Measurements from ENCODE around the gene SLC17A5.
A peak's percentile ranks its signal among the peaks of the same experiment; 100 is the strongest.
"Not testable (repeated sequence)": the region's sequence is repeated elsewhere in the genome, so short reads cannot be mapped to it uniquely, and the experiment has no call there.

The SLC17A5 gene

DNA sequence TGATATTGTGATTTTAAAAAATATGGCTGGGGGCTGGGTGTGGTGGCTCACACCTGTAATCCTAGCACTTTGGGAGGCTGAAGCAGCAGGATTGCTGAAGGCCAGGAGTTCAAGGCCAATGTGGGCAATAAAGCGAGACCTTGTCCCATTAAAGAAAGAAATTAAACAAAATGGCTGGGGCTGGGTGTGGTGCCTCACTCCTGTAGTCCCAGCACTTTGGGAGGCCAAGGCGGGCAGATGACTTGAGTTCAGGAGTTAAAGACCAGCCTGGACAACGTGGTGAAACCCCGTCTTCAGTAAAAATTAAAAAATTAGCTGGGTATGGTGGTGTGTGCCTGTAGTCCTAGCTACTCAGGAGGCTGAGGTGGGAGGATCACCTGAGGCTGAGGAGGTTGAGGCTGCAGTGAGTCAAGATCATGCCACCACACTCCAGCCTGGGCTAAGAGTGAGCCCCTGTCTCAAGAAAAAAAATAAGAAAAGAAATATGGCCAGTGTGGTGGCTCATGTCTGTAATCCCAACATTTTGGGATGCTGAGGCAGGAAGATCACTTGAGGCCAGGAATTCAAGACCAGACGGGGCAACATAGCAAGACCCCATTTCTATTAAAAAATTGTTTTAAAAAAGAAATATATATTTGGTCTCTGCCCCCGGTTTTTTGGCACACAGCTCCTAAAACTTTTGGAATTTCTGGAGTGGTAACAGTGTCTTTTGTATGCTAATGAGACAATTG lies 39.8 kb downstream of the SLC17A5 start:
- DNase-seq (ENCODE audit: low spot score), result no peak

DNA sequence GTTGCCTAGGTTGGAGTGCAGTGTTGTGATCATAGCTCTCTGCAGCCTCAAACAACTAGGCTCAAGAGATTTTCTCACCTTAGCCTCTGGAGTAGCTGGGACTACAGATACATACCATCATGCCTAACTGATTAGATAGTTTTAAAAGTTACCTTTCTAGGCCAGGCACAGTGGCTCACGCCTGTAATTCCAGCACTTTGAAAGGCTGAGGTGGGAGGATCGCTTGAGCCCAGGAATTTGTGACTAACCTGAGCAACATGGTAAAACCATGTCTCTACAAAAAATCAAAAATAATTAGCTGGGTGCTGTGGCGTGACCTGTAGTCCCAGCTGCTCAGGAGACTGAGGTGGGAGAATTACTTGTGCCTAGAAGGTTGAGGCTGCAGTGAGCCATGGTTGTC lies 41.2 kb downstream of the SLC17A5 start:
- no peak for DNase-seq (ENCODE audit: low spot score)

DNA sequence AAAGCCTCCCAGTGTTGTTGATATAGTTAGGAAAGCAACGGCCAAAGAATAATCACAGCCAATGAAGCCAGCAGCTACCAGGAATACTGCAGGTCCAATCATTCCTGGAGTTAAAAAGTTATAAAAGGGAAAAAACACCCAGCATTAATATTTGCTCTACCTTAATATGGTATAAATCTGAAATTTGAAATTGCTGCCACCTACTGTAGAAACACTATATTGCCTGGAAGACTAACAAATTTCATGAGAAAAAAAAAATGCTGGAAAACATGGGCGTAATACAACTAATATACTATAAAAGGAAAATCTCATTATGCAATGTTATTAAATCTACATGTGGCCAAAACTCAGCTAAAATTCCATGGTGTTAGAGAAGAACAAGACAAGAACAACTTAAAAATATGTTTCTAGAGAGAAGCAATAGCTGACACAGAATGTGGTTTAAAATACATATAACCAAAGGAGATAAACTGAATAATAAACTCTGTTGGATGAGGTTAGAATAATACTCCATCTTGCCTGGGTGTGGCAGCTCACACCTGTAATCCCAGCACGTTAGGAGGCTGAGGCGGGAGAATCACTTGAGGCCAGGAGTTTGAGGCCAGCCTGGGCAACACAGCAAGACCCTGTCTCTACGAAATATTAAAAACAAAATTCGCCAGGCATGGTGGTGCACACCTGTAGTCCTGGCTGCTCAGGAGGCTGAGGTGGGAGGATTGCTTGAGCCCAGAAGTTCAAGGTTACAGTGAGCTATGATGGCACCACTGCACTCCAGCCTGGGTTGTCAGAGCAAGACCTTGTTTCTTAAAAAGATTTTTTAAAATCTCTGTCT lies 43.1 kb downstream of the SLC17A5 start:
- peak; percentile 54 for DNase-seq (ENCODE audit: low spot score)

DNA sequence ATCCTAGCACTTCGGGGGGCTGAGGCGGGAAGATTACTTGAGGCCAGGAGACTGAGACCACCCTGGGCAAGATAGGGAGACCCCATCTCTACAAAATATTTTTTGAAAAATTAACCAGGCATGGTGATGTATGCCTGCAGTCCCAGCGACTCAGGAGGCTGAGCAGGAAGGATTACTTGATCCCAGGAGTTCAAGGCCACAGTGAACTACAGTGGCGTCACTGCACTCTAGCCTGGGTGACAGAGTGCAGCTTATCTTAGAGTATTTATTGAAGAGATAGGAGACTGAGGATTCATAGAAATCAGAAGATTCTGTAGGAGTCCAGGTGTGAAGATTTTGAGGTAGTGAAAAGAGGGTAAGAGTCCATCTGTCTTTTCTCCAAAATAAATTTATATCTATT lies 45.0 kb downstream of the SLC17A5 start:
- no peak for DNase-seq (ENCODE audit: low spot score)

DNA sequence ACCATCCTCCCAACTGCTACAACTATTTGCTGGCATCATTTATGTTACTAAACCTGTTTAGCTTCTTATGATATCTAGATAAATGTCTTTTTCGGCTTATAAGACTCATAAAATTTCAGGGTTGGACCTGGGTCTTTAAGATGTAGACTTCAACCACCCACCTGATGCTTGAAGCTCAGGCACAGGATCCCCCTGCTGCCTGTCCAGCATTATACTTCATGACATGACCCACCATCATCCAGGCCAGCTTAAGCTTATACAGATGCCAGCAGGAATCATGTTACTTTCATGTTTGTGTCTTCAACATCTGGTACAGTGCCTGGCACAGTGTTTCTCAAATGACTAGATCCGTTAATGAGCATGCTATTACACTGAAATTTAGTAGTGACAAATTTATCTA lies 47.4 kb downstream of the SLC17A5 start:
- DNase-seq (ENCODE audit: low spot score), result no peak

DNA sequence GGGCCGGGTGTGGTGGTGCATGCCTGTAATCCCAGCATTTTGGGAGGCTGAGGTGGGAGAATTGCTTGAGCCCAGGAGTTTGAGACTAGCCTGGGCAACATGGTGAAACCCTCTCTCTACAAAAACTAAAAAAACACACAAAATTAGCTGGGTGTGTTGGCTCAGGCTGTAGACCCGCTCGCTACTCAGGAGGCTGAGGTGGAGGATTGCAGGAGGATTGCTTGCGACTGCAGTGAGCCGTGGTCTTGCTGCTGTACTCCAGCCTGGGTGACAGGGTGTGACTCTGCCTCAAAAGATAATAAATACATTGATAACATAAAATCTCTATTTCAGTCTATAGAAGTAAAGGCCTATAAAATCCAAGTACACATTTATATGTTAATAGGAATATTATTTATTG lies 49.3 kb downstream of the SLC17A5 start:
- no peak for DNase-seq (ENCODE audit: low spot score)

DNA sequence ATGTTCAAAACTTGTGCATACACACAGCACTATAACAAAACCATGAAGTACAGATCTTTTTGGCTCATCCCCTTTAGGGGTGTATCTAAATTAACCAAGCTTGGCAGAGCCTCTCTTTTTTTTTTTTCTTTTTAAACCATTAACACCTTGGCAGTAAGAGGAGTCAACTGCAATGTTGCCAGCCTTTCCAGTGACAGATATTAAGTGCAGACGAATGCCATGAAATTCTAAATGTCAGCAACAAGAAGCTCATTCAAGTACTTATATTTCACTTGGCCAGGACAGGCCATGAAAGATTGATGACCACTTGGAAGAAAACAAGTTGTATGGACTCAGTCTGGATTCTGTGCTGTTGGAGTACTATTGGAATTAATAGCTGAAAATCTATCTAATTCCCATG lies 49.8 kb downstream of the SLC17A5 start:
- DNase-seq (ENCODE audit: low spot score), result no peak

DNA sequence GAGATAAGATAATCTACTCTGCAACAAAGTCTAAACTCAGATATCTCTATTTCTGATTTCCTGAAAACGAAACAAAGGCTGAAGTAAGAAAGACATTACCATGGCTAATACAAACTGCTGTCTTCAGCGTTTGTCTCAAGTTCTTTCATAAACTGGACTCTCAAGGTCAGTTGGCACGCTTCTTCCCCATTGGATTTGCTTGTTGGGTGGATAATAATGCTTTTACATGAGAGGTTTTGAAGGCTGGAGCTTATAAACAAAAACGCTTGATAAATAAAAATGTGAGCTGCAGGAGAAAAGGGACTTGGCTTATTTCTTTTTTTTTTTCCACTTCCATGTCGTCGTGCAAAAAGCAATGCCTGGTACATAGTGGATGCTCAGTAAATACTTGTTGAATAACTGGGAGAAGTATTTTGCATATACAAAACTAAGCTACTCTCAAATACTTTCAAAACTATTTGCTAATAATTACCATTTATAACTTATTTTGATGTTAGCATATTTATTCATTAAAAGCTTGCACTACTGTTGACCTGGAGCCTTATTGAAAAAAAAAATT lies 67.3 kb downstream of the SLC17A5 start:
- DNase-seq (ENCODE audit: low spot score), result no peak

DNA sequence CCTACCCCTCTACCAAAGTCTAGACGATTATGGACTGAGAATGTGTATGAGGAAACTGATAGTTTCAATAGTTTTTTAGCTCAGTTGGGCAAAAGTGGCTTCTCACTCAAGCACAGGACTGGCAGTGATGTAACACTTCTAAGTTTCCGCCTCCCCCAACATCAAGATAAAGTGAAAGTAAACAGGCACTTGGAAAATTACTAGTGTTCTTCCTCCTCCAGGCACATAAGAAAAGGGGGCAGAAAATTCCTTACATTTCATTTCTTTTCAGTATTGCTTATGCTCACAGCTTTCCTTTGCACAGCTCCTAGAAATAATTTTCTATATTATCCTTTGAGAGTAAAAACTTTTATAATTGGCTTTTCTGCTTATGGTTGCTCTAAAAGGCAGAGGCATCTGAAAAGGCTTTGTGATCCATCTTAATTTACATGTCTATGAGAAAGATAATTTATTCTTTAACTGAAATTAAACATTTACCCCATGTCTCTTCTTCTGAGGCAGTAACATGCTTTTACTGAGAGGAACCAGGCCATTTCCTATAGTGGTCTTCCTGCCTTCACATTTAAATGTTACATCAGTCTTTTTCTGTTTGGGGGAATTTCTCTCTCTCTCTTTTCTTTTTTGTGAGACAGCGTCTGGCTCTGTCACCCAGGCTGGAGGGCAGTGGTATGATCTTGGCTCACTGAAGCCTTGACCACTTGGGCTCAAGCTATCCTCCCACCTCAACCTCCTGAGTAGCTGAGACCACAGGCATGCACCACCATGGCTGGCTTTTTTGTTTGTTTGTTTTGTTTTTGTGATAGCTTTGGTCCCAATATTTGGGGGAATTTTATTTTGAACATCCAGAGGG lies 68.0 kb downstream of the SLC17A5 start:
- peak; percentile 63 for DNase-seq (ENCODE audit: low spot score)

DNA sequence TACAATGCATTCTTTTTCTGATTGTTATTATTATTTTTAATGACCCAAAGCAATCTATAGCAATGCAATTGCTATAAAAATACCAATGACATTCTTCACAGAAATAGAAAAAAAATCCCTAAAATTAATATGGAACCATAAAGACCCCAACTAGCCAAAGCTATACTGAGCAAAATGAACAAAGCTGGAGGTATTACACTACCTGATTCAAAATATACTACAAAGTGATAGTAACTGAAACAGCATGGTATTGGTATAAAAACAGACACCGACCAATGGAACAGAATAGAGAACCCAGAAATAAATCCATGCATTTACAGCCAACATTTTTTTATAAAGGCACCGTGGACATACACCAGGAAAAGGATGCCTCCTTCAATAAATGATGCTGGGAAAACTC lies 72.5 kb downstream of the SLC17A5 start:
- DNase-seq (ENCODE audit: low spot score), result no peak

DNA sequence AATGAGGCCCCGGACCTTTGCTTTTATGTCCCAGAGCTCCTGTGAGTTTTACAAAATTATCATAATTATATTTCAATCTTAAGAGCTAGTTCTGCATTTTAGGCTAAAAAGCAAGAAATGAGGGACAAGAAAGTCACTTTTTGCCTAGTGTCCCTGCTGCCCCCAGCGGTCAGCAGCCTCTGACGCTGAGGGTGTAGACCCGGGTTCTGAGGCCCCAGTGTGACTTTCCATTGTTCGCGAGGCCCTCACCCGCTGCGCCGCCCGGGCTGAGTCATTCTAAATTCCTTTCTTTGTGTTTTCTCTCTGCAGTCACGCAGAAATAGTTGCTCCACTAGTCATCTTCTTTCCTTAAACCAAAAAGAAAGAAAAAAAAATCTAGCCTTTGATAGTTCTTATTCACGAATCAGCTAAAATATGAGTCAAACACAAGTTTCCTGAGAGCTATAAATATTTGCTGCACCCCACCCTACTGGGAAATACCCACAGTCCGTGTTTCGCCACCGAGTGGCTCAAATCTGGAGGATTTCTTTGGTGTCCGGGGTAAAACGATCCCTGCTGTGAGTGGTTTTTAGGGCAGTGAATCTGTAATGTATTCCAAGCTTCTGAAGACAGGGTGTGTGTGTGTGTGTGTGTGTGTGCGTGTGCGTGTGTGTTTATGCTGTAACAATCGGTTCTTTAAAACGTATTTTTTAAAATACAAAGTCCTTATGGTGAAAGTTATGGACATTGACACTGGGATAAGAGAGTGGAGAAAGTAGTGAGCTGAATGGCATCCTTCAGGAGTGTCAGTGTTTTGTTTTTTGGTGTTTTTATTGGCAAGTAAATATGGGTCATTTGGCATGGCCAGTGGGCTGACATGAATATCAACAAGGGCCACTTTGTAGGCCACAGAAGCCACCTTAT lies 73.3 kb downstream of the SLC17A5 start:
- peak; percentile 74 for DNase-seq (ENCODE audit: low spot score)

DNA sequence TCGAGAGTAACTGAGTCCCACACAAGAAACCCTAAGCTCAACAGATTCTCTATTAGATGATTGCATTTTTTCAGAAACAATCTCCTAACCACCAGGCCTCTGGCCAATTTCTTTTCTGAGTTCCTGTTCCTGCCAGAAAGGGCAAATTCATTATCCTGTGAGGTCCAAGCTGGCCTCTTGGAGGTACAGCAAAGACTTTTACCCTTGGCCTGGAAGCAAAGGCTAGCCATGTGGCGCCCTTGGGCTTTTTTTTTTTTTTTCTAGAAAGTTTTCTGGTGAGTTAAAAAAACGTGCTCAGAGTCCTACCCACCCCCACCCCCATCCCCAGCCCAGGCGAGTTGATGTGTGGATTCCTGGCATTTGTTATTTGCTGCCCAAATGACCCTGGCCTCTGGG lies 73.9 kb downstream of the SLC17A5 start:
- peak; percentile 39 for DNase-seq (ENCODE audit: low spot score)

DNA sequence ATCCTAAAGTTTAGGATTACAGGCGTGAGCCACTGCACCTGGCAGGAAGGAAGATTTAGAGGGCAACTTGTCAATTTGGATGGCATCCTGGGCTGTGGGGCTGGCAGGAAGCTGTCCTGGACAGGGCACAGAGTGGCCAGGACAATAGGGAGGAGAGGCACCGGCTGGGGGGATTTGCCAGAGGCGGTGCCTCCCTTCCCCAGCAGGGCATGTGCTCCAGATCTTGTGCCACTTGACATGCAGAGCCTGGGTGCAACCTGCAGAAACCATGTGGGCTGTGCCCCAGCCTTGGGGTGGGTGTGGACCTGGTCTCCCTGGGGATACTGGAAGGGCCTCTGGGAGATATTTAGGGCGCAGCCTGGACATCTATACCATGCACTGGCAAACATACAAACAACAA lies 74.4 kb downstream of the SLC17A5 start:
- no peak for DNase-seq (ENCODE audit: low spot score)

DNA sequence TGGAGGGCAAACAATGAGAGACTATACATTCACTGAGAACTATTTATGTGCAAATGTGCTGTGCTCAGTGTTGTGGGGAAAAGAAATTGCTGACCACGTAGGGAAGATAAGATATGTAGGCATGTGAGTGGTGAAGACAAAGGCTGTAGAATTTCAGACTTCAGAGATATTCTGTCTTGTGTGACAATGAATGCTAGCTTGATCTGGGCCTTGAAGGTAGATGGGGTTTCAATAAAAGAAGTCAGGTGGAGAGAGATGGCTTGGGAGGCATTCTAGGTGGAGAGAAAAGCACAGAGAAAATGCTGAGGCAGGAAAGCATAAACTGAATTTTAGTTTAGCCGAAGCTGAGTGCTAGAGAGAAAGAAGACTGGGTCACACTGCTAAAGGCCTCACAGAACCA lies 76.1 kb downstream of the SLC17A5 start:
- no peak for DNase-seq (ENCODE audit: low spot score)

DNA sequence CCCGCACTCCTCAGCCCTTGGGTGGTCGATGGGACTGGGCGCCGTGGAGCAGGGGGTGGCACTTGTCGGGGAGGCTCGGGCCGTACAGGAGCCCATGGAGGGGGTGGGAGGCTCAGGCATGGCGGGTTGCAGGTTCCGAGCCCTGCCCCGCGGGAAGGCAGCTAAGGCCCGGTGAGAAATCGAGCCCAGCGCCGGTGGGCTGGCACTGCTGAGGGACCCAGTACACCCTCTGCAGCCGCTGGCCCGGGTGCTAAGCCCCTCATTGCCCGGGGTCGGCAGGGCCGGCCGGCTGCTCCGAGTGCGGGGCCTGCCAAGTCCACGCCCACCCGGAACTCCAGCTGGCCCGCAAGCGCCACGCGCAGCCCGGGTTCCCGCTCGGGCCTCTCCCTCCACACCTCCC lies 81.3 kb downstream of the SLC17A5 start:
- not testable (repeated sequence) for DNase-seq (ENCODE audit: low spot score)

DNA sequence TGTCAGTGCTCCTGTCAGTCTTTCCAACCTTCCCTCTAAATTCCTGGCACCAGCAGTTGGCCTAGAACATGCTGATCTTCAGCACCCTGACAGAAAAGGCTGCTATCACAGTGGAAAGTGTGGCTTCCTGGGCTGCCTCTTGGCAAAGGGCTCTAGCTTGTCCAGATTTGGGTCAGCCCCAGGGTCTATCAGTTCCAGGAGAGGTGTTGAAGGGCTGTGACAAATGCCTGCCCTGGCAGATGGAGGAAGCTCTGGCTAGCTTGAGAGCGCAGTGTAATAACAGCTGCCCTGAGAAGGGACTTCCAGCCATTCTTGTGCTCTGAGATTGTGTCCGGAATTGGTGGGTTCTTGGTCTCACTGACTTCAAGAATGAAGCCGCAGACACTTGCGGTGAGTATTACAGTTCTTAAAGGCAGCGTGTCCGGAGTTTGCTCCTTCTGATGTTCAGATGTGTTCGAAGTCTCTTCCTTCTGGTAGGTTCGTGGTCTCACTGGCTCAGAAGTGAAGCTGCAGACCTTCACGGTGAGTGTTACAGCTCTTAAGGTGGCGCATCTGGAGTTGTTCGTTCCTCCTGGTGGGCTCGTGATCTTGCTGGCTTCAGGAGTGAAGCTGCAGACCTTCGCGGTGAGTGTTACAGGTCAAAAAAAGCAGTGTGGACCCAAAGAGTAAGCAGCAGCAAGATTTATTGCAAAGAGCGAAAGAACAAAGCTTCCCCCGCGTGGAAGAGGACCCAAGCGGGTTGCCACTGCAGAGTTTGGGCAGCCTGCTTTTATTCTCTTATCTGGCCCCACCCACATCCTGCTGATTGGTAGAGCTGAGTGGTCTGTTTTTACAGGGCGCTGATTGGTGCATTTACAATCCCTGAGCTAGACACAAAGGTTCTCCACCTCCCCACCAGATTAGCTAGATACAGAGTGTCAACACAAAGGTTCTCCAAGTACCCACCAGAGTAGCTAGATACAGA lies 82.3 kb downstream of the SLC17A5 start:
- DNase-seq (ENCODE audit: low spot score), result not testable (repeated sequence)

DNA sequence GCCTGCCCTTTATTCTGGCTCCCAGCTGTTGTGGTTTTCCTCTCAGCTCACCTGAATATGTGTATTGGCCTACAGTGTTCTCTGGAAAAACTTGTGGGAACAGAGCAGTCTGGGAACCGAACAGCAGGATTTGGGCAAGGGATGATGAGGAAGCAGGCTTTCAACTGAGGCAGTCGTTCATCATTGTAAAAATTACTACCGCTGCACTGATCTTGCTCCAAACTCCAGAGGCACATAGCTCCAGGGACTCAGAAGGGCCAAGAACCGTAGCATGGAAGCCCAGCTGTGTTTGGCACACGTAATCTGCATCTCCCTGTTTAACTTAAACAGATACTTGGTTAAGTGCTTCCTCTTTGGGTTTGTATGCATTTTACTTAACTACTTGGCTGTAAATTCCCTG lies 84.7 kb downstream of the SLC17A5 start:
- no peak for DNase-seq (ENCODE audit: low spot score)

DNA sequence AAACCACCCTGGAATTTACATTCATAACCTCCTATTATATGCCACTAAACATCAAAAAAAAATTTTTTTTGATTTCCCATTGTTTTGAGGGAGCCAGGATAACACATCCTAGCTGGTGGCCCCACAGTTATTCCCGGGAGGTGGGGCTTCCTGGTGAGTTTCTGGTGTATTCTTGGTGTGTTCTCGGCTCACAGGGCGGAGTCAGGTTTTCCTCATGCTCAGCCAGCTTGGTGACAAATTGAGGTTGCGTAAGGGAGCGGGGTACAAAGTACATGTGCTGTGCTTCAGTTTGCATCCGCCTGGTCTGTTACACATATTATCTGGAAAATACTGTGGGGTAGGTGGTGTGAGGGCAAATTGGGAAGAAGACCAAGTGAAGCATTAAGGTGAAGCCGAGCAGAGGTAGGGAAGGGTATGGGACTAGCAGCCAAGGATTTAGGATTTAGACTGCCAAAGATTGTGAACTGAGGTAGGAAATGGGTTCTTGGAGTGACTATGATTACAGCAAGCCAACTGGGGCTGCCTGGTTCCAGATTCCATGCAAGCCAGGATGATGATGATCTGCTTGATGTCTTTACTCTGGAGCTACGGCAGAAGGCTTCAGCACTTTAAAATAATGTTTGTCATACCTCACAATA lies 86.7 kb downstream of the SLC17A5 start:
- DNase-seq (ENCODE audit: low spot score), result no peak

DNA sequence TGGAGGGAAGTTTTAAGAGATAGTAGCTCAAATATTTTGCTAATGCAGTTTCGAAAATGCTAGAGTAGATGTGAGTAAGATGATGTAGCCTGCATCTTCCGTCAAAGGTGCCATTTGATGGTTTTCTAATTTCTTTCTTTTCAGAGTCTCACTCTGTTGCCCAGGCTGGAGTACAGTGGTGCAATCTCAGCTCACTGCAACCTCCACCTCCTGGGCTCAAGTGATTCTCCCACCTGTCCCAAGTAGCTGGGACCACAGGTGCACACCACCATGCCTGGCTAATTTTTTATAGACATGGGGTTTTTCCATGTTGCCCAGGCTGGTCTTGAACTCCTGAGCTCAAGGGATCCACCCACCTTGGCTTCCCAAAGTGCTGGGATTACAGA lies 87.3 kb downstream of the SLC17A5 start:
- DNase-seq (ENCODE audit: low spot score), result not testable (repeated sequence)

Measured in COLO829 (cell line).